Neuron (in vitro differentiated cells): ENCODE data around the gene UQCR11.

Source experiments
- H2AFZ ChIP-seq: one replicate; pipeline ENCODE4 v1.6.1; 2013; ENCODE audit warnings: low read depth, mild to moderate bottlenecking, inconsistent platforms, low read length, moderate library complexity
- H3K27me3 ChIP-seq: one replicate; pipeline ENCODE4 v1.6.1; 2013; ENCODE audit warnings: low read length; ENCODE audit not compliant: insufficient read depth
- H3K36me3 ChIP-seq: one replicate; pipeline ENCODE4 v1.6.1; 2013; ENCODE audit warnings: low read length; ENCODE audit not compliant: insufficient read depth
- H3K4me1 ChIP-seq: one replicate; pipeline ENCODE4 v1.6.1; 2013; ENCODE audit warnings: low read length; ENCODE audit not compliant: insufficient read depth
- H3K4me3 ChIP-seq: 2 replicates; pipeline ENCODE4 v1.5.1; 2013; ENCODE audit warnings: mild to moderate bottlenecking, low read length, moderate library complexity
- H3K9me3 ChIP-seq: one replicate; pipeline ENCODE4 v1.6.1; 2013; ENCODE audit warnings: low read length

UQCR11 gene

DNA sequence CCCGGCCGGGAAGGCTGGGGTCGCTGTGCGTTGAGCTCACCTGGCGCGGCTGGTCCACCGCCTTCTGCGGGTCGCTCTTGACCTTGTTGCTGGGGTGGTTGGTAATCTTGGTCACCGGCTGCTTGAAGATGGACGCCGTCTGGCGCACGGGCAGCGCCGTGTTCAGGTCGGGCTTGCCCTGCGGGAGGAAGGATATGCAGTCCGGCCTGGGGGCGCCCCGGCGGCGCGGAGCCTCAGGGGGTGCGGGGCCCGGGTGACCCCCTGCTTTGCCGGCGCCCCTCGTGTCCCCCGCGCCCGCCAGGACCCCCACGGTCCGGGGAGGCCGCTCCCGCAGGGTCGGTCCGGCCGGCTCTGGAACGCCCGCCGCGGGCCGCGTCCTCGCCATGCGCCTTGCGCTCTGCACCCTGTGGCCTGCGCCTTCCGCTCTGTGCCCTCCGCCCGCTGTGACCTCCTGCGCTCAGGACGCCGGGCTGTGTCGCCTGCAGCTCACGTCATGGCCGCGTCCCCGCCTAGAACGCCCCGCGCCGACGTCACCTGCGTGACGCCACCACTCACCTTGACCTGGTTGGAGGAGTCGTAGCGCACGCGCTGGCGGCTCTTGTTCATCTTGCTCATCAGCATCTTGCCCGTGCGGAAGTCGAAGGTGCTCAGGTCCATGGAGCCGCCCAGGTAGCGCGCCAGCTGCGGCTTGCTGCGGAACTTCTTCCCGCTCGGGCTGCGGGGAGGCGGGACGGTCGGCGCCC is 20.6 kb downstream of the UQCR11 start:
- Histone ChIP-seq H3K27me3 (no peaks in the 10 kb centered on the region), H3K9me3 (peaks cover 15% of the 10 kb centered on the region), H3K36me3 (peaks cover 58% of the 10 kb centered on the region), H2AFZ (no peak overlapping the region), H3K4me3 (no peak overlapping the region), H3K4me1 (no peaks in the 10 kb centered on the region)

- no peak overlapping the region for H3K4me3 ChIP-seq
- H3K9me3 ChIP-seq = peaks cover 12% of the 10 kb centered on the region
- no peak overlapping the region for H2AFZ ChIP-seq
- H3K36me3 ChIP-seq = peaks cover 75% of the 10 kb centered on the region
- H3K4me1 ChIP-seq = no peaks in the 10 kb centered on the region
- H3K27me3 ChIP-seq = no peaks in the 10 kb centered on the region
Measured at GRCh38 chr19:1582201-1582600, 23.1 kb downstream of the UQCR11 start.

DNA sequence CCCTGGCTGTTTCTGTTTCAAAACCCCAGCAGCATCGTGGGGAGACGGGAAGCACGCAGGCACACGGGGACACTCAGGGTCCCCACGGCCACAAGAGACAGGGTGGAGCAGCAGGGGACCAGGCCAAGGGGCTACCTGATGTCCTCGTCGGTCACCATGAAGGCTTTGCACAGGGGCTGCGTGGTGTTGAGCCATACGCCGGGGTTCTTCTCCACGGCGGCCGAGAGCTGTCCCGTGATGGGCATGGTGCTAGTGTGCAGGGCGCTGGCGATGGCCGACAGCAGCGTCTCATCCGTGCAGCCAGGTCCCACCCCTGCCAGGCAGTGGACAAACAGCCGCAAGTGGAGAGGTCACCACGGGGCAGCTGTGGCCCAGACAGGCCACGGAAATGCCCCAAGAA is 24.3 kb downstream of the UQCR11 start:
- Histone ChIP-seq H2AFZ (no peak overlapping the region), H3K36me3 (peaks cover 81% of the 10 kb centered on the region), H3K4me1 (no peaks in the 10 kb centered on the region), H3K27me3 (no peaks in the 10 kb centered on the region), H3K4me3 (no peak overlapping the region), H3K9me3 (peaks cover 7% of the 10 kb centered on the region)

DNA sequence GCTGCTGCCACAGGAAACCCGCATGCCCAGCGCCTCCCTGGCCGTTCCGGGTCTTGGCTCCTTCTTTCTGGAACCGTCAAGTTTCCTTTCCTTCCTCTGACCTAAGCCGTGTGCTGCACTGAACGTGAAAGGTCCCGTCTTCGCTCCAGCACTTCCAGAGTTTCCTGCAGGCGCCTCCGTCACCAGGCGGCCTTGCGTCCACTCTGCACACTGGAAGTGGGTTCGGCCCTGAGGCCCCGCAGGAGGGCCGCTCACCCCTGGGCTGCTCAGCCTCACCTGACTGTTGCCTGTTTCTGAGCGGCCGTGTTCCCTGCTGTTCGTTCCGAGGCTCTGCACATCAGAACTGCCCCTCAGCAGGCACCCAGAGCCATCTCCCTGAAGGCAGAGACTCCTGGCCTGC is 24.9 kb downstream of the UQCR11 start:
- H3K4me1 ChIP-seq = no peaks in the 10 kb centered on the region
- H3K36me3 ChIP-seq = peaks cover 78% of the 10 kb centered on the region
- no peak overlapping the region for H2AFZ ChIP-seq
- H3K4me3 ChIP-seq = no peak overlapping the region
- H3K27me3 ChIP-seq = no peaks in the 10 kb centered on the region
- H3K9me3 ChIP-seq = peaks cover 3% of the 10 kb centered on the region

- Histone ChIP-seq H3K36me3 (peaks cover 66% of the 10 kb centered on the region), H3K4me3 (no peak overlapping the region), H2AFZ (no peak overlapping the region), H3K4me1 (no peaks in the 10 kb centered on the region), H3K9me3 (no peaks in the 10 kb centered on the region), H3K27me3 (no peaks in the 10 kb centered on the region)
Measured at GRCh38 chr19:1579222-1579621, 26.0 kb downstream of the UQCR11 start.

DNA sequence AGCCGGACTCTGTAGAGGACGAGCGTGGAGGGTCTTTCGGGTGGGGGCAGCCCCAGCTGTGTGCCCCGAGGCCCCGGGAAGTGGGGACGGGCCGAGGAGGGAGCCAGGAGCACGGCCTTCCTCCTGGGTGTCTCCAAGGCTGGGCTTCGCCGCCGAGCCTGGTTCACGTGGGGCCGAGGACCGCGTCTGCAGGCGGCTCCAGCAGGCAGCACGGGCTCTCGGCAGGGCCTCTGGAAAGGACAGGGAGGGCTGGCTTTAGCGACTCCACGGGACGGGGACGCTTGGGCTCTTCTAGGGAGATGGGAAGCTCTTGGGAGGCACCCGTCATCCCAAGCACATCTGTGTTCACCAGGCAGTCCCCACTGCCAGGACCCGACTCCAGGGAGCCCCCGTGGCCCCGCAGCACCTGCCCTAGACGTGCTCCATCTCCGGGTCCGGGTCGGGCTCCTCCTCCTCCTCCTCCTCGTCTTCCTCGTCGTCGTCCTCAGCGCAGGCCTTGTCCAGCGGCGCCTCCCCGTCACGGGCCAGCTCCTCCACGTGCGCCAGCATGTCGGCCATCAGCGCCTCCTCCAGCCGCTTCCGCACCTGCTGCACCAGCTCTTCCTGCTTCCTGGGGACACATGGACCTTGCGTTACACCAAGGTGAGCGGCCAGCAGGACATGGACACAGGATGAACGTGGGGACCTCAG is 27.2 kb downstream of the UQCR11 start:
- H3K4me1 ChIP-seq = no peaks in the 10 kb centered on the region

DNA sequence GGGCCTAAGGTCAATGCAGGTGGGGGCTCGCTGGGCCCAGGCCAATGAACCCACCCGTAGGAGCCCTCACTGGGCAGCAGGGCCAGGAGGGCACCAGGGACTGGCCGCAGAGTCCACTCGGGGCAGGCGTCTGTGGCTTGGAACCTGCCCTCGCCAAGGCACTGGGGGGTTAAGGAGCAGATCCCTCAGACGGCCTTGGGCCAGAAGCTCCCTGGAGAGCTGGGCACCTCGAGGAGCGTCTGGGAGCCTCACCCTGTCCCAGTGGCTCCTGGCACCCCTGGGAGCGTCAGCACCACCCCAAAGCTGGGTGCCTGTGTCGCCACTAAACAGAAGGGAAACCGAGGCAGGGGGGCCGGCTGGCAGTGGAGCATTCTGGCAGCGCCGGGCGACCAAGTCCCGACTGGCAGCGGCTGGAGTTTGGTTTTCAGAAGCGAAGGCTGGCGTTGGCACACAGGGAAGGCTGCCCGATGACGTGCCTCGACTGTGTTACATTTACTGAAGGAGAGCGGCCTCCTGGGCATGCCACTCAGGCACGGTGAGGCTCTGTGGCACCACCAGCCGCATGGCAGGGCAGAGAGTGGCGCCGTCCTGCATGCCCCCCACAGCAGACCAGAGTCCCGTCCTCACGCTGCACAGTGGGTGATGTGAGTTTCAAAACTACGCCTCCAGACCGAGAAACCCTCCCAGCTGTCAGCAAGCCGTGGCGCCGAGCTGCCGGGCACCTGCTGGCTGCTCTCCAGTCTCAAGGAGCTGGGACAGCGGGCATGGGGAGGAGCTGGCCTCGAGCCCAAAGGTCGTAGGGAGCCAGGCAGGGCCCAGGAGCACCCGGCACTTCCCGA is 28.0 kb downstream of the UQCR11 start:
- Histone ChIP-seq H3K27me3 (no peaks in the 10 kb centered on the region), H3K4me3 (no peak overlapping the region), H3K4me1 (no peaks in the 10 kb centered on the region), H3K9me3 (no peaks in the 10 kb centered on the region), H3K36me3 (peaks cover 56% of the 10 kb centered on the region), H2AFZ (no peak overlapping the region)

More for the DNA sequence above, 27.2 kb downstream of the UQCR11 start:
- Histone ChIP-seq H3K9me3 (no peaks in the 10 kb centered on the region), H3K4me3 (no peak overlapping the region), H3K36me3 (peaks cover 59% of the 10 kb centered on the region), H2AFZ (no peak overlapping the region), H3K27me3 (no peaks in the 10 kb centered on the region)

DNA sequence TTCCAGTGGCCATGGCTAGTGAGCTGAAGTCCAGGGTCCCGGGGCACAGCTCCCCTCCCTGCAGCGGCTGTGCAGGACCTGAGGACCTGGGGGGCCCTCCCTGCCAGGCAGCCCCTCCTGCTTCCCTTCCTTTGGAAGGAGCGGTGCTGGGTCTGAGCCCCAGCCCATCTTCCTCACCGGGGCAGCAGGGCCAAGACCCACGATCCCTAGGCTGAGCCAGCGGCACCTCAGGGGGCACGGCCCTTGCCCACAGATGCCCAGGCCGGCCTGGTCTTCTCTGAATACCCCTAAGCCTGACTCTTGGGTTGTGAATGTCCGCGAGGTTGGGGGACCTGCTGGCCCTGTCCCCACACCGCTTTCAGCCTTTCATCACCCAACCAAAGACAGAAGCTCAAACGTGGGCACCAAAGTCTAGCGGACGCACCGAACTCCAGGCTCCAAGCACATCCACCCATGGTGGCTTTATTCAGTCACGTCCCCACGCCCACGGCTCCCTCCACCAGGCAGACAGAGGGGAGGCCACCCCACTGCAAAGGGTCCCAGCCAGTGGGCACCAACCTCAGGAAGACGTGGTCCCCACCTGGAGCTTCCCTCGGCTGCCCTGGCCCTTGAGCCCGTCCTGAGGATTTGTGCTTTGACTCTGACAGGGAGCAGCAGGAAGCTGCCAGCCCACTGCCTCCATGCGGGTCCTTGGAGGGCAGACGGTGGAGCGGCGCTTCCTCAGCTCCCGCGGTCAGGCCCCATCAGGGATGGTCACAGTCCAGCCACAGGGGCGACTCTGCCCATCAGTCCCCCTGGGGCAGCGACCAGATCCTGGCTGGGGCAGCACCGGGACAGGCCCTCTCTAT is 28.8 kb downstream of the UQCR11 start:
- no peaks in the 10 kb centered on the region for H3K9me3 ChIP-seq
- no peak overlapping the region for H2AFZ ChIP-seq
- H3K27me3 ChIP-seq = no peaks in the 10 kb centered on the region
- peaks cover 49% of the 10 kb centered on the region for H3K36me3 ChIP-seq
- no peaks in the 10 kb centered on the region for H3K4me1 ChIP-seq
- no peak overlapping the region for H3K4me3 ChIP-seq

GRCh38 chr19:1575323-1576241 is 29.7 kb downstream of the UQCR11 start:
- Histone ChIP-seq H3K4me3 (no peak overlapping the region), H3K27me3 (no peaks in the 10 kb centered on the region), H2AFZ (no peak overlapping the region), H3K4me1 (no peaks in the 10 kb centered on the region), H3K9me3 (no peaks in the 10 kb centered on the region), H3K36me3 (peaks cover 41% of the 10 kb centered on the region)

- Histone ChIP-seq H3K4me3 (no peak overlapping the region), H3K27me3 (no peaks in the 10 kb centered on the region), H3K36me3 (peaks cover 31% of the 10 kb centered on the region), H3K4me1 (no peaks in the 10 kb centered on the region), H2AFZ (no peak overlapping the region), H3K9me3 (no peaks in the 10 kb centered on the region)
Measured at GRCh38 chr19:1574354-1575136, 30.7 kb downstream of the UQCR11 start.

GRCh38 chr19:1572795-1573194 is 32.5 kb downstream of the UQCR11 start:
- H3K27me3 ChIP-seq = no peaks in the 10 kb centered on the region
- no peaks in the 10 kb centered on the region for H3K9me3 ChIP-seq
- H3K36me3 ChIP-seq = peaks cover 20% of the 10 kb centered on the region
- no peak overlapping the region for H2AFZ ChIP-seq
- peaks cover 2% of the 10 kb centered on the region for H3K4me1 ChIP-seq
- H3K4me3 ChIP-seq = no peak overlapping the region
